HG03064 (cell line): ENCODE measurements around the gene ATXN7L2.

Experiments
- ATAC-seq: cut with Tn5 transposase; IDR thresholded peaks from one replicate; pipeline ENCODE4 v1.9.1; 2021; ENCODE audit warnings: low read depth; ENCODE audit not compliant: unreplicated experiment

The ATXN7L2 gene

DNA sequence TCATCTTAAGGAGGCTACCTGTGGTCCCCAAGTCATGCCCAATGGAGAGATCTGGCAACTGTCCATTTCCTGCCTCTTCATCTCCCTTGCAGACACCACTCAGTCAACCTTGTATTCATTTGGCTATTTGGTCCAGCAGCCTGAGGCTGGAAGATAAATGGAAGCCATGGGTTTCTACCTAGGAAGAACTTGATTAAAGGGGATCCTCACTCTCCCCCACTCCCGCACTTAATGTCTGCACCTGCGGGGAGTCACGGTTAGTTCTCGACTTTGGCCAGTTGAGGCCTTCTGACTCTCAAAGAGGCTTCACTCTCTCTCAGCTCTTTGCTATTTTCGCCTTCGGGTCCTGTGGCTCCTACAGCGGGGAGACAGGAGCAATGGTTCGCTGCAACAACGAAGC, 8.4 kb upstream of the ATXN7L2 start:
- no peak for ATAC-seq

DNA sequence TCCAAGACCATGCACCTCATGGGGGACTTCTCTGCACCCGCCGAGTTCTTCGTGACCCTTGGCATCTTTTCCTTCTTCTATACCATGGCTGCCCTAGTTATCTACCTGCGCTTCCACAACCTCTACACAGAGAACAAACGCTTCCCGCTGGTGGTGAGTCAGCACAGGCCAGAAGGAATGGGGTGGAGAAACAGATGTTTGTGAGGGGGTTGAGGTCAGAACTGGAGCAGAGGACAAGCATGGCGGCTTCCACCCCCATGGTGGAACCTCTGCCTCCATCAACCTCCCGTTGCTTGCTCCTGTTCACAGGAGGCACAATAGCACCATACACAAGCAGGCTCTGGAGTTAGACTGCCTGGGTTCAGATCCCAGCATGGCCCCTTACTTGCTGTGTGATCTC, 6.9 kb upstream of the ATXN7L2 start:
- no peak for ATAC-seq

DNA sequence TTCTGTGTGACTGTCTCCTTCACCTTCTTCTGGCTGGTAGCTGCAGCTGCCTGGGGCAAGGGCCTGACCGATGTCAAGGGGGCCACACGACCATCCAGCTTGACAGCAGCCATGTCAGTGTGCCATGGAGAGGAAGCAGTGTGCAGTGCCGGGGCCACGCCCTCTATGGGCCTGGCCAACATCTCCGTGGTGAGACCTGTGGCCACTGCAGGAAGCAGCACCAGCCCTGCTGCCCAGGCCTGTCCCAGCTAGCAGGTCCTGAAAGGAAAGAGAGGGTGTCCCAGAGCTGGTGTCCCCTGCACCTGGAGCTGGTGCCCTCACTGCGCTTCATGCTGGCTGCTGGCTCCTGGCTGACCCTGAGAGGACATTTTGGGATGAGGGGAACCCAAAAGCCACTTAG, 5.9 kb upstream of the ATXN7L2 start:
- no peak for ATAC-seq

DNA sequence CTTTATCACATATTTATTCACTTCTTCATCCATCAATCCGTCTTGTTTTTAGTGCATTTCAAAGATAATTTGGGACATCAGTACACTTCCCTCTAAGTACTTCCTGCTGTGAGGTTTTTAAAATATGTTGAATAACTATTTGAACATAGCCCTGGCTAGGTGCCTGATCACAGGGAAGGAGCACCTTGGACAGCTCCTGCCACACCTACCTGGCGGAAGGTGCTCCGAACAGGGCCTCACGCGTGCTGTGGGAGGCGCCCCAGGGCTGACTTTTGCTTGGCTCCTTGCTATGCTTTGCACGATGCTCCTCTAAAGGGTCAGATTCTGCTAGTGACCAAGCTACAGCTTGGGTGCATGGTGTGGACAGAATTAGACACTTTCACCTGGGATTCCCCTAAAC, 4.9 kb upstream of the ATXN7L2 start:
- ATAC-seq = no peak

- no peak for ATAC-seq
These were observed 4.4 kb upstream of the ATXN7L2 start for GRCh38 chr1:109479311-109479710.

- ATAC-seq = no peak
These were observed 3.8 kb upstream of the ATXN7L2 start for GRCh38 chr1:109479901-109480300.

DNA sequence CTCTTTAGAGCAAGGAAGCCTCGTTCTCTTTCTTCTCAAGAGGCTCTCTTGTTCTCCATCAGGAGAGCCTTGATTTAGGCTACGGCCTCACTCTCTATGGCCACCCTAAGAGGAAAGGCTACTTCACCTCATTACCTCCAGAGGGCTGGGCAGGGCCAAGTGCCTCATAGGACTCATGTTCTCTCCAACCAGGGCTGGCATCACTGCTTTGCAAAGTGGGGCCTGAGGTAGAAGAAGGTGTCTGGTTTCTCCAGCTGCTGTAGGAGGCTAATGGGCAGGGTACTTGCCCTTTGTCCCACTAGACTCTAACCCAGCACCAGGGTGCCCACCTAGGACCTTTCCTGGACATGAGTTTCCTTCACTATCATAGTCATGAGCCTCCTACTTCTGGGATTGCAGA, 2.1 kb upstream of the ATXN7L2 start:
- no peak for ATAC-seq

DNA sequence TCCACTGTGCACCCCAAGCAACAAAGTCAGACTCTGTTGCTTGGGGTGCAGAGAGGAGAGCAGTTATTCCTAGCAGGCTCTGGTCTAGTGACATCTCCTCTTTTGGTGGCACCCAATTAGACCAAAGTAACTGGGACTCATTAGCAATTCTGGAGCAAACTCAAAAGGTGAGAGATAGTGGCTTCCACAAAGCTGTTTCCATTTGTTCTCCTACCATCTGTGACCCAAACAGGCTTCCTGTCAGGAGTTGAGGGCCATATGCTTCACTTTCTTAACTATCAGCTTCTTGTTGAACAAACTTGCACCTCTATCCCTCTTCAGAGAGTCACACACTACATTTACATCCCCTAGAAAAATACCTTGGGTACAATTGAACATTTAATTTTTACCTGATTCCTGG, 1.5 kb upstream of the ATXN7L2 start:
- no peak for ATAC-seq

DNA sequence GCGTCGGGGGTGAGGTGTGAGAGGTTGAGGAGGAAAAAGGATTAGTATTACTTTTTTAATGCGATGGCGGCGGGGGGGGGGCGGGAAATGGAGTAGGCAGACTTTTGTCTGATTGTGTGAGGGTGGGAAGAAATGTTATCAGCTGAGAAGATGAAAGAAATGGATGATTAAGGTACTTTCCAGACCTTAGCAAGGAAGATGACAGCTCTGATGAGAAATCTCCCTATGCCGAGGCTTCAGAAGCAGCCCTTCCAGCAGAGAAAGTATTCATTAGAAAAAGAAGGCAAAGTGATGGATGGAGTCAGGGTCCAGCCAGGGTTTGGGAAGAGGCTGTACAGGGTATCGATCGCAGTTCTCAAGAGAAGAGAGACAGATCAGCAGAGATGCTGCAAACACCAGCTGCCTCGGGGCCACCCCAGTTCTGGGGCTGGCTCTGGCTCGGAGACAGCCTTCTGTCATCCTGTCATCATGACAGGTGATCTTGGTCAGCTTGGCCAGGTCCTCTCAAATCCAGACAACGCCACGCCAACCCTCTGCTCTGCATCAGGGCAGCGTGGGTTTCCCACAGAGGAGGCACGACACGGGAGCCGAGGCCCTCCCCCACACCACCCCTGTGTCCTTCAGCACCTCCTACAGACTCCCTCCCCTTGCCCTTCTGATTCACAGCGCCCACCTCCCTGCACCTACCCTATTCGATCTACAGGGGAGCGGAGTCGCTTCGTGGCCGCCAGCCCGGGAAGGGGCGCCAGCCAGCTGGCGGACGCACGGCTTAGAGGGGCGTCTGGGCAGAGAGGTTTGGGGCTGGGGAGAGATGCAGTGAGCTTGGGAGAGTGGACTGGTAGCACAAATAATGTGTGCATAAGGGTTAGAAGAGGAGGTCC, 674 bp upstream of the ATXN7L2 start:
- peak; percentile 22 for ATAC-seq

- no peak for ATAC-seq
These were observed 842 bp downstream of the ATXN7L2 start for GRCh38 chr1:109484519-109484975.

GRCh38 chr1:109485001-109485400, 1.3 kb downstream of the ATXN7L2 start:
- ATAC-seq = no peak

DNA sequence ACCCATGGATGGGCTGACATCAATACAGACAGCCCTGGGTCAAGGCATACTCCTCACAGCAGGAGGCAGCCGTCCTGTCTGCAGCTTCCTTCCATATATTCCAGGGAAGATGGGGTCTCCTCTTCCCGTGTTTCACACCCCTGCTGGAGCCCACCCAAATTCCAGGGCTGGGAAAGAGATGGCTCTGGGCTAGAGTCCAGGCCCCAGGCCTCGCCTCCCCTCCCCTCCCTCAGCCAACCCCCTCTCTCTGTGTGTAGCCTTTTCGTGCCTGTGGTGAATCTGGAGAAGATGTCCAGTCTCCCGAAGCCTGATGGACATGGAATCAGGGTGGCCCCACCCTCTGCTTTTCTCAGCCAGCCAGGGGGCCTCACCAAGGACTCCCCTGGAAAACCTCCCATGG, 3.6 kb downstream of the ATXN7L2 start:
- no peak for ATAC-seq

DNA sequence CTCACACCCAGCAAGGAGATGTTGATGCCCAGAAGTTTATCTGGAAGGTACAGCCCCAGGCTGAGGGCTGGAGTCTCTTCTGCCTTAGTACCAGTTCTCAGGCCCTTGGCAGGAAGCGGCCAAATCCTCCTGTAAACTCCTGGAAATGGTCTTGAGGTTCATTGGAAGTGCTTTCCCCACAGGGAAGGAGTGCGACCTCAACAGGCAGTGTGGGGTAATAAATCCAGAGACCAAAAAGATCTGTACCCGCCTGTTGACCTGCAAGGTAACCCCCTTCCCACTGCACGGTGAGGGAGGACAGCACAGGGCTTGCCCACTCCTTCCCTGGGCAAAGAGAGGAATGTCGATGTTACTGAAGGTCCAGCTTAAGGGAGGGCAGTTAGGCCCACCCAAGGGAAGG, 4.5 kb downstream of the ATXN7L2 start:
- no peak for ATAC-seq

- ATAC-seq = no peak
These were observed 5.0 kb downstream of the ATXN7L2 start for GRCh38 chr1:109488696-109489095.

GRCh38 chr1:109490029-109490933, 6.6 kb downstream of the ATXN7L2 start:
- ATAC-seq = no peak

DNA sequence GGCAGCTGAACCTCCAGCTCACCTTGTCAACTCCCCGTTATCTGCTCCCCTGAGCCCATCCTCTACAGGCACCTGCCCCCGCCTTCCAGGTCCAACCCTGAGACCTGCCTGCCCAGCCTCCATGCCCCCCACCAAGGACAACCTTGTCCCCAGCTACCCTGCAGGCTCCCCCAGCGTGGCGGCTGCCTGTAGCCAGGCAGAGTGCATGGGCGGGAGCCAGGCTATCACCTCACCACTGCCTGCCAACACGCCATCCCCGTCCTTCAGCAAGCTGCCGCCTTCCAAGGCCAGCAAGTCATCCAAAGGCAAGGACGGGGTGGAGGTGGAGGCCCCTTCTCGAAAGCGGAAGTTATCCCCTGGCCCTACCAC, 7.2 kb downstream of the ATXN7L2 start:
- no peak for ATAC-seq

GRCh38 chr1:109491372-109491771, 7.7 kb downstream of the ATXN7L2 start:
- ATAC-seq = no peak

- ATAC-seq = no peak
These were observed 9.1 kb downstream of the ATXN7L2 start for GRCh38 chr1:109492779-109493178.

- ATAC-seq = no peak
These were observed 9.5 kb downstream of the ATXN7L2 start for GRCh38 chr1:109493227-109493626.

DNA sequence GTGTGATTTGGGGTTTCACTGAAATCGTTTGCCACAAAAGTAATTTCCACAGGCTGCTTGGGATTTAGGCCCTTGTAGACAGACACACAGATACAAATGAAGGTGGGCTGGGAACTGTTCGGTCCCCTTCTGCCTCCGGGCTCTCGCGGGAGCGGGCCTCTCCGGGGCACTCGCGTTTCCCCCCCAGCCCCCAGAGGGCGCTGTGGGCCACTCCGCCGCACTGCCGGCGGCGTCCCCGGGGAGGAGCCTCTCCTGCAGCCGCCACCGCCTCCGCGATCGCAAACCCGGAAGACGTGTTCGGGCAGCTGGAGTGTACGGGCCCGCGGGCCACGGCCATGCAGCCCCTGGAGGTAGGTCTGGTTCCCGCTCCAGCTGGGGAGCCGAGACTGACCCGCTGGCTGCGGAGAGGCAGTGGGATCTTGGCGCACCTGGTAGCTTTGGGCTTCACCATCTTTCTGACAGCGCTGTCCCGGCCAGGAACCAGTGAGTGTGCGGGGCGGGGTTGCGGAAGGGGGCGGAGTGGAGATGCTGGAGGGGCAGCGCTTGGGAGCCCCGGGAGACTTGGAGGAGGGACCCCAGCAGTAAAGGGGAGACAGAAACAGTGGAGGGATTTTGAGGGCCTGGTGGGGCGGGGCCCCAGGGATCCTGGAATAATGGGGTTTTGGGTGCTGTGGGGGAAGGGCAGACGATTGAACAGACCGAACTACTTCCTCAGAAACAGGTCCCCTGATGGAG, 10.3 kb downstream of the ATXN7L2 start, which contains the start of gene CYB561D1:
TSS of gene CYB561D1 (plus strand) at position 290 of the 735 bp plus-strand sequence. CDS start at position 336, 46 bp downstream.
- peak; percentile 91 for ATAC-seq

GRCh38 chr1:109495738-109496137, 12.0 kb downstream of the ATXN7L2 start:
- ATAC-seq = no peak
